Tibial nerve (tissue), 3 donors: ENCODE results near the gene MDH1B.

Experiments
- EP300 ChIP-seq, 2 donors: sonication (generic); formaldehyde crosslinking; IDR thresholded peaks; one replicate each; pipeline ENCODE4 v1.6.1; 2017; ENCODE audit warnings: antibody characterized with exemption in 2 of 2, mild to moderate bottlenecking in 1 of 2
- POLR2A ChIP-seq, 2 donors: fragments of 450-650 bp; IDR thresholded peaks; one replicate each; pipeline ENCODE4 v1.6.1; 2017; ENCODE audit warnings: antibody characterized with exemption in 2 of 2, mild to moderate bottlenecking in 2 of 2, moderate library complexity in 2 of 2

GRCh38 chr2:206688453-206688852, 76.7 kb downstream of the MDH1B start:
- TF ChIP-seq POLR2A (IDR thresholded peaks at IDR 0.05), result no peak
- no peak for TF ChIP-seq EP300 (IDR thresholded peaks at IDR 0.05)
